ENCODE data around the gene ADAMTS2.

- no peak for TF ChIP-seq CTCF (IDR thresholded peaks at IDR 0.05)
- no peak for TF ChIP-seq EZH2phosphoT487 (IDR thresholded peaks at IDR 0.05)
- no peak for TF ChIP-seq EZH2 (IDR thresholded peaks at IDR 0.05)
Measured at GRCh38 chr5:179183481-179183880, 161.8 kb downstream of the ADAMTS2 start.

All from neural progenitor cell (in vitro differentiated cells).